ENCODE measurements around the gene SCYGR4. TPM values are rescaled to one million over a fixed set of nuclear protein-coding genes. Genes with fewer than 3 reads are reported as not detected.

Gene SCYGR4
- total and polyA plus RNA-seq, 10 of the 15 experiments (the other 5 are each of a cell fraction or from before 2014, with no cell fraction given), result 0.11 TPM; not detected in 9

GRCh38 chr2:227615906-227616305 lies 1.4 kb upstream of the SCYGR4 start:
- Histone ChIP-seq H2AFZ (ENCODE audit: control insufficient read depth, low read depth, low read length) (no peak overlapping the region), H3K9ac (ENCODE audit: control insufficient read depth, insufficient read depth, low read length) (no peak overlapping the region), H4K20me1 (ENCODE audit: control insufficient read depth, insufficient read depth) (no peaks in the 10 kb centered on the region), H3K27me3 (replicated peaks in 1 of 2; ENCODE audit: control insufficient read depth in 2 of 2, insufficient read depth in 2 of 2, low read length in 1 of 2) (no peaks in the 10 kb centered on the region), H3K9me3 (replicated peaks; ENCODE audit: control insufficient read depth, insufficient read depth, low read length) (no peaks in the 10 kb centered on the region), H3K4me1 (ENCODE audit: control insufficient read depth, insufficient read depth, low read length) (peaks cover 5% of the 10 kb centered on the region; the same call in 1 of the 2 replicates), H3K4me2 (ENCODE audit: control insufficient read depth, insufficient read depth) (no peak overlapping the region), H3K36me3 (ENCODE audit: control insufficient read depth in 2 of 2, insufficient read depth in 2 of 2, low read length in 1 of 2) (no peaks in the 10 kb centered on the region), H3K27ac (ENCODE audit: control insufficient read depth, insufficient read depth) (no peak overlapping the region), H3K79me2 (ENCODE audit: control insufficient read depth, insufficient read depth, low read length) (no peaks in the 10 kb centered on the region), H3K4me3 (no peak overlapping the region)
- ChIA-PET CTCF (no interaction called here), RAD21 (ENCODE audit: unreplicated experiment) (no interaction called here), POLR2A (no interaction called here), SMC1A (ENCODE audit: uncharacterized antibody, unreplicated experiment) (no interaction called here)
- BruUV-seq (replicated peaks), result no TSS peak
- DNase-seq (ENCODE audit: low read depth, low spot score) (no peak), FAIRE-seq (no peak), ATAC-seq (no peak)
- intact Hi-C loops (cut with micrococcal nuclease; ENCODE audit: unreplicated experiment) (no loop called here), in situ Hi-C loops (cut with MboI) (no loop called here)
- TF ChIP-seq IRF4 (IDR thresholded peaks at IDR 0.05; ENCODE audit: low read depth, low read length), result no peak
- no peak for TF ChIP-seq TCF3 (IDR thresholded peaks at IDR 0.05; ENCODE audit: borderline replicate concordance, insufficient read depth, low read depth, low read length)
- TF ChIP-seq ZBTB40 (IDR thresholded peaks at IDR 0.05; ENCODE audit: borderline replicate concordance), result no peak
- no peak for TF ChIP-seq HDAC2 (IDR thresholded peaks at IDR 0.05)
- TF ChIP-seq MAX (IDR thresholded peaks at IDR 0.05; ENCODE audit: low read depth, low read length), result no peak
- TF ChIP-seq YBX1 (IDR thresholded peaks at IDR 0.05), result no peak
- WGBS (ENCODE audit: insufficient coverage, insufficient replicate concordance, low lambda C conversion rate, missing lambda C conversion rate), result 46% methylated on average over 5 of the region's 5 CpGs

Data from GM12878 (cell line).